ENCODE data around the gene APBA2.
A peak's percentile ranks its signal among the peaks of the same experiment; 100 is the strongest.
"Not testable (repeated sequence)": the region's sequence is repeated elsewhere in the genome, so short reads cannot be mapped to it uniquely, and the experiment has no call there.

The APBA2 gene

DNA sequence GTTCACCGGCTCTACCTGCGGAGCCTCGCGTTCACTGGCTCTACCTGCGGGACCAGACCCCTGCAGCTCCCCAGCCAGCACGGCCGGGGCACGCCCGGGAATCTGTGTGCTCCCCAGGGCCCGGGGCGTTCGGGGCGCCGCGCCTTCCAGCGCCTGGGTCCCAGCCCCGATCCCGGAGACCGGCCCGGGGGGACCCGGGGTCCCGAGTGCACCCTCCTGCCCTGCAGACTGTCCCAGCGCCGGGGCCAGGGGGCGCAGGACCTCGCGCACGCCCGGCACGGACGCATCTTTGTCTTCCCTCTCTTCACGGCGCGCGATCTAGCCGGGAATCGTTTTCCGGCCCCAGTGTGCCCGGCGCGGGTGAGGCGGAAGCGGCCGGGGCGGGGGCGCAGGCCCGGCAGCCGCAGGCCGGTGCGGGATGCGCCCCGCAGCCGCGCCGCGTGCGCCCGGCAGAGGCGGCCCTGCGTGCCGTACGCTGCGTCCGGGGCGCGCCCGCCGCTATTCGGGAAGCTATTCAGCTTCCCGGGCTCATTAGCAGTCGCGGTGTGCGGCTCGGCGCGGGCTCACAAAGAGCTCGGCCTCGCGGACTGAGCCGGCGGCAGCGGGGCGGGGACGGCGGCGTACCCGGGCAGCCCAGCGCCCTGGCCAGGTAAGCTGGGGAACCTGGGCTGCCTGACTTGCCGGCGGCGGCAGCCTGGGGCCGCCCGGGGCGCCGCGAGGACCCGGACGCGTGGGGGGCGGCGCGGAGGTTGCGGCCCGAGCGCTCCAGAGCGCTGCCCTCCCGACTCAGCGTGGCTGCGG lies at the start of gene APBA2:
Gene APBA2, plus strand, starts transcription at position 345 of the 801 bp plus-strand sequence. CDS start 167,911 bp downstream, outside the sequence.
- TF ChIP-seq, protein P1, sequence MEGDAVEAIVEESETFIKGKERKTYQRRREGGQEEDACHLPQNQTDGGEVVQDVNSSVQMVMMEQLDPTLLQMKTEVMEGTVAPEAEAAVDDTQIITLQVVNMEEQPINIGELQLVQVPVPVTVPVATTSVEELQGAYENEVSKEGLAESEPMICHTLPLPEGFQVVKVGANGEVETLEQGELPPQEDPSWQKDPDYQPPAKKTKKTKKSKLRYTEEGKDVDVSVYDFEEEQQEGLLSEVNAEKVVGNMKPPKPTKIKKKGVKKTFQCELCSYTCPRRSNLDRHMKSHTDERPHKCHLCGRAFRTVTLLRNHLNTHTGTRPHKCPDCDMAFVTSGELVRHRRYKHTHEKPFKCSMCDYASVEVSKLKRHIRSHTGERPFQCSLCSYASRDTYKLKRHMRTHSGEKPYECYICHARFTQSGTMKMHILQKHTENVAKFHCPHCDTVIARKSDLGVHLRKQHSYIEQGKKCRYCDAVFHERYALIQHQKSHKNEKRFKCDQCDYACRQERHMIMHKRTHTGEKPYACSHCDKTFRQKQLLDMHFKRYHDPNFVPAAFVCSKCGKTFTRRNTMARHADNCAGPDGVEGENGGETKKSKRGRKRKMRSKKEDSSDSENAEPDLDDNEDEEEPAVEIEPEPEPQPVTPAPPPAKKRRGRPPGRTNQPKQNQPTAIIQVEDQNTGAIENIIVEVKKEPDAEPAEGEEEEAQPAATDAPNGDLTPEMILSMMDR (IDR thresholded peaks at IDR 0.05; ENCODE audit: poor library complexity, severe bottlenecking), result peak; percentile 41
- DNase-seq (ENCODE audit: low spot score) (no peak), ATAC-seq (ENCODE audit: low read depth) (peak; percentile 47)
- H3K4me1 ChIP-seq (ENCODE audit: insufficient read depth, poor library complexity, severe bottlenecking), result no peaks in the 10 kb centered on the region
- no peaks in the 10 kb centered on the region for H3K9me3 ChIP-seq (ENCODE audit: severe bottlenecking)
- H3K27me3 ChIP-seq (ENCODE audit: insufficient read depth, poor library complexity, severe bottlenecking), result no peaks in the 10 kb centered on the region
- peak within 1 kb of the TSS; percentile 93 for H3K4me3 ChIP-seq (ENCODE audit: severe bottlenecking)
- H3K27ac ChIP-seq (ENCODE audit: poor library complexity, severe bottlenecking), result peak within 1 kb of the TSS; percentile 3
- no peaks in the 10 kb centered on the region for H3K36me3 ChIP-seq (ENCODE audit: low read depth)

DNA sequence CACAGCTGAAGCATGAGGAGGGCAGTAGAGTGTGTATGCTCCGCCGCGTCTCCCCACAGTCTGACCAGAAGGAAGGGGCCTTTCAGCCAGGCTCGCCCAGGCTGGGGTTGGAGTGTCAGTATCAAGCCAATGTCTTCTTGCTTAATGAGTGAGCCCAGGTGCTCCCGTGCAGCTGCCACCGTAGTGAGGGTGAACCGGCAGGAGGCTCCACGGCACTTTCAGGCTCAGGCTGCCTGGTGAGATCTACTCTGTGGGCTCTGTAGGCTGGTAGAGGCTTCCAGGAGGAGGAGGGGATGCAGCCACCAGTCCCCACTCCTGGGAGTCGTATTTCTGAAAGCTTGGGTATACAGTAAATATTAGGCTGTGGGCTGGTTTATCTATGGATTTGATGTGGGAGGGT lies 45.5 kb upstream of the APBA2 start:
- H3K27me3 ChIP-seq (ENCODE audit: insufficient read depth, poor library complexity, severe bottlenecking); H3K4me1 ChIP-seq (ENCODE audit: insufficient read depth, poor library complexity, severe bottlenecking); H3K4me3 ChIP-seq (ENCODE audit: severe bottlenecking); DNase-seq (ENCODE audit: low spot score); H3K27ac ChIP-seq (ENCODE audit: poor library complexity, severe bottlenecking); H3K9me3 ChIP-seq (ENCODE audit: severe bottlenecking); H3K36me3 ChIP-seq (ENCODE audit: low read depth): not testable (repeated sequence)
- ATAC-seq (ENCODE audit: low read depth), result 0 out of 3 replicates have a peak, but pooled peaks have one; percentile 22

DNA sequence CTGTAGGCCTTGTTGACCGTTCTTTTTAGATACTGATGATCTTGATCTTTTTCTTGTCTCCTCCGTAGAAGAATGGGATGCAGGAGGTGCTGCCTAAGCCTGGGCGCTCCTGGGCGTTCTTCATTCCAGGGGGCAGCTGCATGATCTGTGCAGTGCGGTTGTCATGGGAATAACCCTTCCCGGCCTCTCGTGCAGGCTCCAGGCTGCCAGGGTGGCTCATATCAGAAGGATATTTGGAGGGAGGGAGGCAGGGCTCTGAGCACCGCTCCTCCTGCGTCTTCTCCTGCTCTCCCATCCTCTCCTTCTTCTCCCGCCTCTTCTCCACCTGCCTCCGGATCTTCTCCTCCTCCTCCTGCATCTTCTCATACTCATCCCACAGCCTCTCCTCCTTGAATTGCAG lies 43.6 kb upstream of the APBA2 start:
- not testable (repeated sequence) for H3K4me1 ChIP-seq (ENCODE audit: insufficient read depth, poor library complexity, severe bottlenecking); DNase-seq (ENCODE audit: low spot score); H3K9me3 ChIP-seq (ENCODE audit: severe bottlenecking); H3K27me3 ChIP-seq (ENCODE audit: insufficient read depth, poor library complexity, severe bottlenecking); H3K4me3 ChIP-seq (ENCODE audit: severe bottlenecking); H3K36me3 ChIP-seq (ENCODE audit: low read depth); H3K27ac ChIP-seq (ENCODE audit: poor library complexity, severe bottlenecking); ATAC-seq (ENCODE audit: low read depth)

DNA sequence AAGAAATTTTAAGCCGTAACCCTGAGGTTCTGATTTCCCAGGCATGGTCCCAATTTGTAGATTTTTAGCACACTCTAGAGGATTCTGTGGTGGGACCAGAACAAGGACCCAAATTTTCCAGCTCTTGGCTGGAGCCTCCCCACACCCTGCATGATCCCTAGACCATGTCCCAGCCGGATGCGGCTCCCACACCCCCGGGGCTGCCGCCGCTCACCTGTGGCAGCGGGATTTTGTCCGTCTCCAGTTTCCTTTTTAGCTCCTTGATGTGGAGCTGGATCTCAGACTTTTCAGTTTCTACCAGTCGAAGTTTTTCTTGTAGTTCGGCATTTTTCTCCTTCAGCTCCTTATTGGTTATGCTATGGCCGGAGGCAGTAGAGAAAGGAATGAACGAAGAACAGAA lies 42.3 kb upstream of the APBA2 start:
- H3K9me3 ChIP-seq (ENCODE audit: severe bottlenecking); DNase-seq (ENCODE audit: low spot score); H3K27ac ChIP-seq (ENCODE audit: poor library complexity, severe bottlenecking); ATAC-seq (ENCODE audit: low read depth); H3K4me1 ChIP-seq (ENCODE audit: insufficient read depth, poor library complexity, severe bottlenecking); H3K36me3 ChIP-seq (ENCODE audit: low read depth); H3K4me3 ChIP-seq (ENCODE audit: severe bottlenecking); H3K27me3 ChIP-seq (ENCODE audit: insufficient read depth, poor library complexity, severe bottlenecking): not testable (repeated sequence)

DNA sequence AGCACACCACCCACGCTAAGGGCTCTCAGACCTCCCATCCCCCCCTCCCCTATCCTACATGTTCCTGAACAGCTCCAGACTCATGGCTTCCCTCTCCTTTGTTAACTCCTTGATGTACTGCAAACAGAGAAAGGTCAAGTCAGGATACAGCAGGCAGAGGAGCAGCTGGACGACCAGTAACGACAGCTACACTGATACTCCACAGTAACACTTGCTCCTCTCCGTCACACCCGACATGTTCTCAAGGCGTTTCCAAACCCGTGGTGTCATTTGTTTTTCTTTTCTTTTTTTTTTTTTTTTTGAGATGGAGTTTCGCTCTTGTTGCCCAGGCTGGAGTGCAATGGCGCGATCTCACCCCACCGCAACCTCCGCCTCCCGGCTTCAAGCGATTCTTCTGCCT lies 41.6 kb upstream of the APBA2 start:
- not testable (repeated sequence) for H3K27ac ChIP-seq (ENCODE audit: poor library complexity, severe bottlenecking); H3K36me3 ChIP-seq (ENCODE audit: low read depth); DNase-seq (ENCODE audit: low spot score); H3K27me3 ChIP-seq (ENCODE audit: insufficient read depth, poor library complexity, severe bottlenecking); H3K4me3 ChIP-seq (ENCODE audit: severe bottlenecking); ATAC-seq (ENCODE audit: low read depth); H3K4me1 ChIP-seq (ENCODE audit: insufficient read depth, poor library complexity, severe bottlenecking); H3K9me3 ChIP-seq (ENCODE audit: severe bottlenecking)

DNA sequence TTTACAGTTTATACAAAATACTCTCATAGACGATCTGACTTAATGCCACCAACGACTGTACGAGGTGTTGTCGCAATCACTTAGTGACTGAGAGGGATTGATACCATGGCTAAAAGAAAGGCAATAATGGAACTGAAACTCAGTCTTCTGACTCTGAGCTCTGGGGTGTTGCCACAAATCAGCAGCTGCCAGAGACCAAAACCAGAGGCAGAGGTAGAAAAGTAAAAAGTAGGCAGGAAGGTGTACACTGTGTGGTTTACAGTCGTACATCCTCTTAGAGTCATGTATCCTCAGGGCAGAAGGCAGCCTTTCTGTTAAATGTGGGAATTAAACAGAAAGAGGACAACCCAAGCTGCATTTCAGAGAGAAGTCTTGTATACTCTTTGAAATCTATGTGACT lies 38.5 kb upstream of the APBA2 start:
- not testable (repeated sequence) for H3K36me3 ChIP-seq (ENCODE audit: low read depth); H3K27ac ChIP-seq (ENCODE audit: poor library complexity, severe bottlenecking); H3K4me3 ChIP-seq (ENCODE audit: severe bottlenecking); DNase-seq (ENCODE audit: low spot score); H3K4me1 ChIP-seq (ENCODE audit: insufficient read depth, poor library complexity, severe bottlenecking); H3K9me3 ChIP-seq (ENCODE audit: severe bottlenecking); H3K27me3 ChIP-seq (ENCODE audit: insufficient read depth, poor library complexity, severe bottlenecking)
- ATAC-seq (ENCODE audit: low read depth), result peak; percentile 76

DNA sequence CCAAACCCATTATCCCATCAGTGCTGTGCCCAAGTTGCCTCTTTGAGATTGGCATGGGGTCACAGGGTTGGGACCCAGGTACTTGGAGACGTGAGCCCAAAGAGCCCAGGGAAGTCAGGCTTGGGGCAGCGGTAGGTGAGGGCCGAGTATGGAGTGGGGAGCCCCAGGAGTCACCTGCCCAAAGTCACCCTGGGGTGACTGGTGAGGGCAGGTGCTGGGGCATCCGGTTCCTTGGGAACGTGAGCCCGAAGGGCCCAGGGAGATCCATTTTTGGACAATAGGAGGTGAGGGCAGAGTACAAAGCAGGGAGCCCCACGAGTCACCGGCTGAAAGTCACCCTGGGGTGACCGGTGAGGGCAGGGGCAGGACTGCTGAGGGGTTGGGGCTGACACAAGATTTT lies 37.8 kb upstream of the APBA2 start:
- not testable (repeated sequence) for DNase-seq (ENCODE audit: low spot score); H3K4me3 ChIP-seq (ENCODE audit: severe bottlenecking); ATAC-seq (ENCODE audit: low read depth); H3K27me3 ChIP-seq (ENCODE audit: insufficient read depth, poor library complexity, severe bottlenecking); H3K36me3 ChIP-seq (ENCODE audit: low read depth); H3K4me1 ChIP-seq (ENCODE audit: insufficient read depth, poor library complexity, severe bottlenecking); H3K9me3 ChIP-seq (ENCODE audit: severe bottlenecking); H3K27ac ChIP-seq (ENCODE audit: poor library complexity, severe bottlenecking)

DNA sequence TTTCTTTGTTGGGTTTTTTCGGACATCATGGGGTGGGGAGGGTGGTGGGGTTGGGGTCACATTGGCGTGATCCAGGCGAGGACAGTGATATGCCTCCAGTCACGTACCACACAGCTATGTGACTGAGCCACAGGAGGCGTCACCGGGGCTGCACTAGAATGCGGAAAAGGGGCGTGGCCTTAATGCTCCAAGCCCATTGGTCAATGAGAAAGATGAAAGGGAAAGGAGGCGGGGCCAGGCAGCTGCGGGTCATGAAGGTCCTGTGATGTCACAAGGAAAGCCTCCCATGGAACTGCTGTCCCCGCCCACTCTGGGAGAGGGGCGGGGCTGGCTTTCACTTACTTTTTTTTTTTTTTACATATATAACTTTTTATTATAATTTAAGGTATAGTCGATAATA lies 37.3 kb upstream of the APBA2 start, which contains the start of gene GOLGA6L7:
Gene GOLGA6L7, minus strand, starts transcription at position 124 of the 400 bp plus-strand sequence. Its CDS starts 95 bp downstream, at position 29.
- not testable (repeated sequence) for H3K27me3 ChIP-seq (ENCODE audit: insufficient read depth, poor library complexity, severe bottlenecking); DNase-seq (ENCODE audit: low spot score); H3K4me1 ChIP-seq (ENCODE audit: insufficient read depth, poor library complexity, severe bottlenecking); H3K9me3 ChIP-seq (ENCODE audit: severe bottlenecking); H3K27ac ChIP-seq (ENCODE audit: poor library complexity, severe bottlenecking); H3K4me3 ChIP-seq (ENCODE audit: severe bottlenecking); H3K36me3 ChIP-seq (ENCODE audit: low read depth); ATAC-seq (ENCODE audit: low read depth)

DNA sequence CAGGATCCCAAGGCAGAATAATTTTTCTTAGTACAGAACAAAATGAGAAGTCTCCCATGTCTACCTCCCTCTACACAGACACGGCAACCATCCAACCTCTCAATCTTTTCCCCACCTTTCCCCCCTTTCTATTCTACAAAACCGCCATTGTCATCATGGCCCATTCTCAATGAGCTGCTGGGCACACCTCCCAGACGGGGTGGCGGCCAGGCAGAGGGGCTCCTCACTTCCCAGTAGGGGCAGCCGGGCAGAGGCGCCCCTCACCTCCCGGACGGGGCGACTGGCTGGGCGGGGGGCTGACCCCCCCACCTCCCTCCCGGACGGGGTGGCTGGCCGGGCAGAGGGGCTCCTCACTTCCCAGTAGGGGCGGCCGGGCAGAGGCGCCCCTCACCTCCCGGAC lies 36.5 kb upstream of the APBA2 start:
- H3K9me3 ChIP-seq (ENCODE audit: severe bottlenecking); H3K27ac ChIP-seq (ENCODE audit: poor library complexity, severe bottlenecking); H3K36me3 ChIP-seq (ENCODE audit: low read depth); DNase-seq (ENCODE audit: low spot score); H3K4me1 ChIP-seq (ENCODE audit: insufficient read depth, poor library complexity, severe bottlenecking); H3K27me3 ChIP-seq (ENCODE audit: insufficient read depth, poor library complexity, severe bottlenecking); ATAC-seq (ENCODE audit: low read depth); H3K4me3 ChIP-seq (ENCODE audit: severe bottlenecking): not testable (repeated sequence)

DNA sequence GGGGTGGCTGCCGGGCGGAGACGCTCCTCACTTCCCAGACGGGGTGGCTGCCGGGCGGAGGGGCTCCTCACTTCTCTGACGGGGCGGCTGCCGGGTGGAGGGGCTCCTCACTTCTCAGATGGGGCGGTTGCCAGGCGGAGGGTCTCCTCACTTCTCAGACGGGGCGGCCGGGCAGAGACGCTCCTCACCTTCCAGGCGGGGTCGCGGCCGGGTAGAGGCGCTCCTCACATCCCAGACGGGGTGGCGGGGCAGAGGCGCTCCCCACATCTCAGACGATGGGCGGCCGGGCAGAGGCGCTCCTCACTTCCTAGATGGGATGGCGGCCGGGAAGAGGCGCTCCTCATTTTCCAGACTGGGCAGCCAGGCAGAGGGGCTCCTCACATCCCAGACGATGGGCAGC lies 36.0 kb upstream of the APBA2 start:
- not testable (repeated sequence) for H3K36me3 ChIP-seq (ENCODE audit: low read depth); H3K9me3 ChIP-seq (ENCODE audit: severe bottlenecking); H3K4me3 ChIP-seq (ENCODE audit: severe bottlenecking); ATAC-seq (ENCODE audit: low read depth); DNase-seq (ENCODE audit: low spot score); H3K4me1 ChIP-seq (ENCODE audit: insufficient read depth, poor library complexity, severe bottlenecking); H3K27ac ChIP-seq (ENCODE audit: poor library complexity, severe bottlenecking); H3K27me3 ChIP-seq (ENCODE audit: insufficient read depth, poor library complexity, severe bottlenecking)

DNA sequence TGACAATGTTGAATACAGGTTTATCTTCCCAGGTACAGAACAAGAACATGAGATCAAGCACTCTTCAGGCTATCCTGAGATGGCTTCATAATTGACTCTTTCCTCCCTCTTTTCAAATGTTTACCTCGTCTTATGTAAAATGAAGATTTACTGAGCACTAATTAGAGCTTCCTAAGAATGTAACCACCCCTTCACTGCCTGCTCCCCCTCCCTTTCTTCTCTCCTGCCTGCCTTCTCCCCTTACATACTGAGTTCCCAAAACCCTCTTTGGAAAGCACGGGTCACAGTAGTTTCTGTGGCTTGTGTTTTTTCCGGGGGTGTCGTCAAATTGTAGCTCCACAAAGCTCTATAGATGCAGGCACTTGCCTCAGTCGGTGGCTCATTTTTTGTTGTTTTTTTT lies 32.1 kb upstream of the APBA2 start:
- H3K36me3 ChIP-seq (ENCODE audit: low read depth); H3K4me3 ChIP-seq (ENCODE audit: severe bottlenecking); H3K9me3 ChIP-seq (ENCODE audit: severe bottlenecking); DNase-seq (ENCODE audit: low spot score); H3K27ac ChIP-seq (ENCODE audit: poor library complexity, severe bottlenecking); ATAC-seq (ENCODE audit: low read depth); H3K27me3 ChIP-seq (ENCODE audit: insufficient read depth, poor library complexity, severe bottlenecking); H3K4me1 ChIP-seq (ENCODE audit: insufficient read depth, poor library complexity, severe bottlenecking): not testable (repeated sequence)
